Activated naive CD4-positive, alpha-beta T cell treated with anti-CD3 and anti-CD28 coated beads for 36 hours (primary cell): ENCODE data around the gene LMAN1L. TPM values are rescaled to one million over a fixed set of nuclear protein-coding genes. Genes with fewer than 3 reads are reported as not detected.

Experiments used
- CTCF ChIA-PET: fragments of 350-600 bp; sonication (Branson Sonifier 250); formaldehyde crosslinking; loops from one replicate; lab custom pipeline; 2021; ENCODE audit warnings: antibody characterized with exemption; lab: Charles Lee
- DNase-seq: peaks from one replicate; pipeline ENCODE4 v3.0.0-alpha.2; 2020
- H3K27ac Mint-ChIP-seq: one replicate; pipeline ENCODE4 v1.8.0; 2021; ENCODE audit warnings: mild to moderate bottlenecking, mixed read lengths
- H3K27me3 Mint-ChIP-seq: one replicate; pipeline ENCODE4 v1.8.0; 2021; ENCODE audit warnings: low read depth, mixed read lengths
- H3K36me3 Mint-ChIP-seq: one replicate; pipeline ENCODE4 v1.8.0; 2021; ENCODE audit warnings: low read depth, mixed read lengths
- H3K4me1 Mint-ChIP-seq: one replicate; pipeline ENCODE4 v1.8.0; 2021; ENCODE audit warnings: low read depth, mixed read lengths
- H3K4me3 Mint-ChIP-seq: one replicate; pipeline ENCODE4 v1.8.0; 2021; ENCODE audit warnings: mild to moderate bottlenecking, moderate library complexity, mixed read lengths
- H3K9me3 Mint-ChIP-seq: one replicate; pipeline ENCODE4 v1.8.0; 2021; ENCODE audit warnings: mixed read lengths
- intact Hi-C: fragments of 100-400 bp; cut with micrococcal nuclease; formaldehyde crosslinking; loops from one replicate; pipeline ENCODE4 v1.15.1; 2023
- total RNA-seq, 2 experiments: library from RNA; stranded (reverse); gene quantifications; one replicate each; pipeline ENCODE4 v1.2.3, GENCODE V29; 2021

Gene LMAN1L
- total RNA-seq, 2 experiments from 2014 or later: not detected

GRCh38 chr15:74856537-74856936 lies 43.9 kb downstream of the LMAN1L start:
- Mint-ChIP-seq H3K4me3 (no peak overlapping the region), H3K27me3 (no peaks in the 10 kb centered on the region), H3K27ac (no peak overlapping the region), H3K9me3 (no peaks in the 10 kb centered on the region), H3K4me1 (peaks cover 35% of the 10 kb centered on the region), H3K36me3 (peaks cover 9% of the 10 kb centered on the region)
- CTCF ChIA-PET: interaction anchor here (0.6 to 3.1 kb wide), 3 partner anchors 44 to 222 kb away, joined by 3 to 9 read pairs (median 3); no protein-coding TSS in a partner anchor
- intact Hi-C loops: no loop called here
- no peak for DNase-seq

GRCh38 chr15:74857082-74857655 lies 44.5 kb downstream of the LMAN1L start:
- Mint-ChIP-seq H3K27me3 (no peaks in the 10 kb centered on the region), H3K4me1 (peaks cover 35% of the 10 kb centered on the region), H3K4me3 (no peak overlapping the region), H3K27ac (peak overlapping the region; percentile 68), H3K9me3 (no peaks in the 10 kb centered on the region), H3K36me3 (peaks cover 8% of the 10 kb centered on the region)
- intact Hi-C loops: no loop called here
- CTCF ChIA-PET: interaction anchor here (1.1 to 3.1 kb wide), 3 partner anchors 12 to 44 kb away, joined by 3 to 9 read pairs (median 6); no protein-coding TSS in a partner anchor
- no peak for DNase-seq

GRCh38 chr15:74857671-74858368 lies 45.2 kb downstream of the LMAN1L start:
- peaks cover 36% of the 10 kb centered on the region for H3K4me1 Mint-ChIP-seq
- CTCF ChIA-PET: interaction anchor here (0.5 to 2.2 kb wide), 7 partner anchors 12 to 226 kb away, joined by 3 to 21 read pairs (median 4); no protein-coding TSS in a partner anchor
- intact Hi-C loops: no loop called here
- no peak for DNase-seq
- H3K27me3 Mint-ChIP-seq: no peaks in the 10 kb centered on the region
- peak overlapping the region; percentile 68 for H3K27ac Mint-ChIP-seq
- H3K36me3 Mint-ChIP-seq: peaks cover 6% of the 10 kb centered on the region
- H3K4me3 Mint-ChIP-seq: no peak overlapping the region
- no peaks in the 10 kb centered on the region for H3K9me3 Mint-ChIP-seq

GRCh38 chr15:74858369-74858740 lies 45.7 kb downstream of the LMAN1L start:
- no peak overlapping the region for H3K4me3 Mint-ChIP-seq

GRCh38 chr15:74863239-74864056 lies 50.8 kb downstream of the LMAN1L start:
- CTCF ChIA-PET: interaction anchor here (0.6 to 1.5 kb wide), 4 partner anchors 38 to 192 kb away, joined by 3 to 6 read pairs (median 4); no protein-coding TSS in a partner anchor
- Mint-ChIP-seq H3K36me3 (peaks cover 13% of the 10 kb centered on the region), H3K9me3 (no peaks in the 10 kb centered on the region), H3K4me1 (peaks cover 60% of the 10 kb centered on the region), H3K27me3 (no peaks in the 10 kb centered on the region), H3K4me3 (no peak overlapping the region), H3K27ac (peak overlapping the region; percentile 42)
- intact Hi-C loops: no loop called here
- peak; percentile 36 for DNase-seq

More at GRCh38 chr15:74858369-74858740, 45.7 kb downstream of the LMAN1L start:
- no peaks in the 10 kb centered on the region for H3K9me3 Mint-ChIP-seq
- DNase-seq: no peak
- H3K27me3 Mint-ChIP-seq: no peaks in the 10 kb centered on the region
- intact Hi-C loops: no loop called here
- H3K27ac Mint-ChIP-seq: peak overlapping the region; percentile 46
- peaks cover 38% of the 10 kb centered on the region for H3K4me1 Mint-ChIP-seq
- peaks cover 4% of the 10 kb centered on the region for H3K36me3 Mint-ChIP-seq
- CTCF ChIA-PET: interaction anchor here (0.5 to 2.2 kb wide), 8 partner anchors 11 to 226 kb away, joined by 3 to 21 read pairs (median 4); no protein-coding TSS in a partner anchor

- no peak for DNase-seq
- no peaks in the 10 kb centered on the region for H3K9me3 Mint-ChIP-seq
- CTCF ChIA-PET: interaction anchor here (1.5 kb wide), 1 partner anchor 37 kb away, joined by 4 read pairs; no protein-coding TSS in a partner anchor
- no peaks in the 10 kb centered on the region for H3K27me3 Mint-ChIP-seq
- H3K36me3 Mint-ChIP-seq: peaks cover 13% of the 10 kb centered on the region
- H3K27ac Mint-ChIP-seq: peak overlapping the region; percentile 9
- H3K4me3 Mint-ChIP-seq: no peak overlapping the region
- peaks cover 61% of the 10 kb centered on the region for H3K4me1 Mint-ChIP-seq
- intact Hi-C loops: no loop called here
Measured at GRCh38 chr15:74864296-74864695, 51.7 kb downstream of the LMAN1L start.

- CTCF ChIA-PET: interaction anchor here (0.6 to 1.5 kb wide), 3 partner anchors 9 to 117 kb away, joined by 3 to 4 read pairs (median 4); partner anchors contain the start of gene CYP1A2
- Mint-ChIP-seq H3K27me3 (no peaks in the 10 kb centered on the region), H3K9me3 (no peaks in the 10 kb centered on the region), H3K36me3 (peaks cover 14% of the 10 kb centered on the region), H3K4me3 (no peak overlapping the region), H3K27ac (peak overlapping the region; percentile 33), H3K4me1 (peaks cover 65% of the 10 kb centered on the region)
- no peak for DNase-seq
- intact Hi-C loops: no loop called here
Measured at GRCh38 chr15:74865316-74865715, 52.7 kb downstream of the LMAN1L start.

- H3K27me3 Mint-ChIP-seq: no peaks in the 10 kb centered on the region
- DNase-seq: no peak
- H3K4me1 Mint-ChIP-seq: peaks cover 71% of the 10 kb centered on the region
- H3K27ac Mint-ChIP-seq: no peak overlapping the region
- intact Hi-C loops: no loop called here
- H3K4me3 Mint-ChIP-seq: no peak overlapping the region
- CTCF ChIA-PET: no interaction called here
- peaks cover 14% of the 10 kb centered on the region for H3K36me3 Mint-ChIP-seq
- H3K9me3 Mint-ChIP-seq: no peaks in the 10 kb centered on the region
Measured at GRCh38 chr15:74866090-74866489, 53.5 kb downstream of the LMAN1L start.

- H3K4me1 Mint-ChIP-seq: peaks cover 82% of the 10 kb centered on the region
- H3K4me3 Mint-ChIP-seq: no peak overlapping the region
- H3K27ac Mint-ChIP-seq: peak overlapping the region; percentile 68
- peaks cover 18% of the 10 kb centered on the region for H3K36me3 Mint-ChIP-seq
- CTCF ChIA-PET: interaction anchor here (0.9 kb wide), 1 partner anchor 34 kb away, joined by 4 read pairs; no protein-coding TSS in a partner anchor
- intact Hi-C loops: no loop called here
- DNase-seq: no peak
- H3K27me3 Mint-ChIP-seq: no peaks in the 10 kb centered on the region
- no peaks in the 10 kb centered on the region for H3K9me3 Mint-ChIP-seq
Measured at GRCh38 chr15:74867466-74868038, 54.9 kb downstream of the LMAN1L start.

GRCh38 chr15:74868059-74868458 lies 55.4 kb downstream of the LMAN1L start:
- H3K9me3 Mint-ChIP-seq: no peaks in the 10 kb centered on the region
- peak overlapping the region; percentile 68 for H3K27ac Mint-ChIP-seq
- H3K4me1 Mint-ChIP-seq: peaks cover 83% of the 10 kb centered on the region
- intact Hi-C loops: no loop called here
- CTCF ChIA-PET: interaction anchor here (0.9 kb wide), 1 partner anchor 34 kb away, joined by 4 read pairs; no protein-coding TSS in a partner anchor
- H3K4me3 Mint-ChIP-seq: peak overlapping the region; percentile 10
- H3K36me3 Mint-ChIP-seq: peaks cover 21% of the 10 kb centered on the region
- peak; percentile 38 for DNase-seq
- no peaks in the 10 kb centered on the region for H3K27me3 Mint-ChIP-seq

GRCh38 chr15:74869372-74869725 lies 56.7 kb downstream of the LMAN1L start:
- DNase-seq: no peak
- intact Hi-C loops: no loop called here
- peaks cover 21% of the 10 kb centered on the region for H3K36me3 Mint-ChIP-seq
- peak overlapping the region; percentile 90 for H3K27ac Mint-ChIP-seq
- CTCF ChIA-PET: interaction anchor here (0.8 to 3.2 kb wide), 9 partner anchors 11 to 99 kb away, joined by 3 to 22 read pairs (median 4); partner anchors contain the start of gene CSK
- peaks cover 75% of the 10 kb centered on the region for H3K4me1 Mint-ChIP-seq
- H3K9me3 Mint-ChIP-seq: no peaks in the 10 kb centered on the region
- no peaks in the 10 kb centered on the region for H3K27me3 Mint-ChIP-seq
- no peak overlapping the region for H3K4me3 Mint-ChIP-seq
